ENCODE results near the gene EGLN3.

The EGLN3 gene

DNA sequence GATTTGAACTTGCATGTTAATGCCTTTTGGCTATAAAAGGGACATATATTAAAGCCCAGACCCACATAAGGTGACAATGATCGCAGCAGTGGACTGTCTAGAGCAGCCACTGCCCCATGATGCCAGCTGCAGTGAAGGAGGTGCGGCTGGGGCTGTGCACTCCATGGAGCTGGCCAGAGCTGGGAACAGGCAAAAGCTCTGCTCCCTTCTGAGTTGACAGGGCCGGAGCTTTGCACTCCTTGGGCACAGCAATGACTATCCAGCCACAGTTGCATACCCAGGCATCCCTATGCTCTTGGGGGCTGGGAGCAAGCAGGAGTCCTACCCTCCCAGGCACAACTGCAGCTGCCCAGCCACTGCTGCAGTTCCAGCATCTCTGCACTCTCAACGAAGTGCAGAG is 50.2 kb downstream of the EGLN3 start:
- no peak overlapping the region for H3K4me3 ChIP-seq (ENCODE audit: low read depth, low read length)
- TF ChIP-seq, protein P1, sequence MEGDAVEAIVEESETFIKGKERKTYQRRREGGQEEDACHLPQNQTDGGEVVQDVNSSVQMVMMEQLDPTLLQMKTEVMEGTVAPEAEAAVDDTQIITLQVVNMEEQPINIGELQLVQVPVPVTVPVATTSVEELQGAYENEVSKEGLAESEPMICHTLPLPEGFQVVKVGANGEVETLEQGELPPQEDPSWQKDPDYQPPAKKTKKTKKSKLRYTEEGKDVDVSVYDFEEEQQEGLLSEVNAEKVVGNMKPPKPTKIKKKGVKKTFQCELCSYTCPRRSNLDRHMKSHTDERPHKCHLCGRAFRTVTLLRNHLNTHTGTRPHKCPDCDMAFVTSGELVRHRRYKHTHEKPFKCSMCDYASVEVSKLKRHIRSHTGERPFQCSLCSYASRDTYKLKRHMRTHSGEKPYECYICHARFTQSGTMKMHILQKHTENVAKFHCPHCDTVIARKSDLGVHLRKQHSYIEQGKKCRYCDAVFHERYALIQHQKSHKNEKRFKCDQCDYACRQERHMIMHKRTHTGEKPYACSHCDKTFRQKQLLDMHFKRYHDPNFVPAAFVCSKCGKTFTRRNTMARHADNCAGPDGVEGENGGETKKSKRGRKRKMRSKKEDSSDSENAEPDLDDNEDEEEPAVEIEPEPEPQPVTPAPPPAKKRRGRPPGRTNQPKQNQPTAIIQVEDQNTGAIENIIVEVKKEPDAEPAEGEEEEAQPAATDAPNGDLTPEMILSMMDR (IDR thresholded peaks at IDR 0.05; ENCODE audit: control insufficient read depth, extremely low read depth, insufficient read depth) = no peak
- DNase-seq (ENCODE audit: low read depth) = no peak

DNA sequence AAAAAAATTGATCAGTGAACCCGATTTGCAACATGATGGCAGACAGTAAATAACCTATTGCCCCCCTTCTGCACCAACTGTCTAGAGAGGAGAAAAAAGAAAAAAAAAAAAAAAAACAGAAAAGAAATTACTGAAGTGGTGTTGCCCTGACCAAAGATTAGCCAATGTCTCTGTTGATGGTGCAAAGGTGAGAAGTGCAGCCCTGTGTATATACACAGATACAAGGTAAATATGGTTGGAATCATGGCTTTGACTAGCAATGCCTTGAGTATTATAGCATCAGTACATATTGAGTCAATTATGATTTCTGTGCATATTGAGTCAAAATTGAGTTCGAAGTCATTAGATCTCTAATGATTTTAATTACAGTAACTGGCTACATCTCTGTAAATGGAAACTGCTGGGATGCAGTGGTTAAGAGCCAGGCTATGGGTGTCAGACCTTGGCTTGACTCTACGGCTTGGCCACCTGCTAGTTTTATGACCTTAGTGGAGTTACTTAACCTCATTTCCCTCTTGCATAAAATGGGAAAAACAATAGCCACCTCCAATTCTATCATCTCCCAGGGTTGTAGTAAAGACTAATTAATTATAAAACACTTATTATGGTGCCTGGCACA is 51.0 kb downstream of the EGLN3 start:
- DNase-seq (ENCODE audit: low read depth) = no peak

DNA sequence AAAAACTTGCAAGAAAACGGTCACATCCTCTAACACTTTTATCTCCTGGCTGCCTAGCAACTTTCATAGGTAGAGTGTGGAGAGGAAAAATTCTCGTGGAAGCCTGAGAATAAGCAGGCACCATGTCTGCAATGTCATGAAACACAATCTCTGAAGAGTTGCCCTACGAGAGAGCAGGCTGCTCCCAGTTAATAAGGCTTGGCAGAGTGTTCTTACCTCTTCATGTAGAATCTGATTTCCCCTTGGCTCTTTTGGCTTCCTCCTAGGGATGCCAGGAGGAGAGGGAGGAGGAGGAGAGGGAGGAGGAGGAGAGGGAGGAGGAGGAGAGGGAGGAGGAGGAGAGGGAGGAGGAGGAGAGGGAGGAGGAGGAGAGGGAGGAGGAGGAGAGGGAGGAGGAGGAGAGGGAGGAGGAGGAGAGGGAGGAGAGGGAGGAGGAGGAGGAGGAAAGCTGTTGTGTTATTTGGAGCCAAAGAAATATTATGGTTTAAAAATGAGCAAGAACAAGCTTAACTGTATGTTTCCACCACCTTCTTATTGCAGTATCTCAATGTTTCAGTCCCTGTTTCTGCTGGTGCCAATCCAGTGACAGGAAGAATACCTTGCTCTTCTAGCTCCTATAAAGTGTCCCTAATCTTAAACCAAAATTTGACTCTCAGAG is 52.9 kb downstream of the EGLN3 start:
- TF ChIP-seq, protein P1 (IDR thresholded peaks at IDR 0.05; ENCODE audit: control insufficient read depth, extremely low read depth, insufficient read depth) = no peak
- H3K4me3 ChIP-seq (ENCODE audit: low read depth, low read length) = no peak overlapping the region
- peak; percentile 30 for DNase-seq (ENCODE audit: low read depth)

More for the DNA sequence above, 51.0 kb downstream of the EGLN3 start:
- TF ChIP-seq, protein P1 (IDR thresholded peaks at IDR 0.05; ENCODE audit: control insufficient read depth, extremely low read depth, insufficient read depth) = no peak
- no peak overlapping the region for H3K4me3 ChIP-seq (ENCODE audit: low read depth, low read length)

DNA sequence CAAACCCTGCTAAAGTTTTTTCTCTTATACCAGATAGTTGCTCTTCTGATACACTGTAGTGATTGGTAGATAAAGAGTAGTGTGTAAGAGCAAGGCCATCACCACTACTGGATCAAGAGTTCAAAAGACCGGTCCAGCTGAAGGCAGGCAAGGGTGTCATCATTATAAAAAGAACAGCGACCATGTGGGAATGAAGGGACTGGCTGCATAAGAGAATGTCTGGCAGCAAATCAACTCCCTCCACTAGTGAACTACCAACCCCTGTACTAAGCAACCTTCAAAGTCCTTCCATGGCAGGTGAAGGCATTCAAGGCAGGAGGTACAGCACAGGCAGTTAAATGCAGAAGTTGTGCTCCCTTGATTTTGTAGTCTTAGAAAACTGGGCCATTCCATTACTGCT is 53.5 kb downstream of the EGLN3 start:
- H3K4me3 ChIP-seq (ENCODE audit: low read depth, low read length) = no peak overlapping the region
- TF ChIP-seq, protein P1 (IDR thresholded peaks at IDR 0.05; ENCODE audit: control insufficient read depth, extremely low read depth, insufficient read depth) = no peak
- no peak for DNase-seq (ENCODE audit: low read depth)

DNA sequence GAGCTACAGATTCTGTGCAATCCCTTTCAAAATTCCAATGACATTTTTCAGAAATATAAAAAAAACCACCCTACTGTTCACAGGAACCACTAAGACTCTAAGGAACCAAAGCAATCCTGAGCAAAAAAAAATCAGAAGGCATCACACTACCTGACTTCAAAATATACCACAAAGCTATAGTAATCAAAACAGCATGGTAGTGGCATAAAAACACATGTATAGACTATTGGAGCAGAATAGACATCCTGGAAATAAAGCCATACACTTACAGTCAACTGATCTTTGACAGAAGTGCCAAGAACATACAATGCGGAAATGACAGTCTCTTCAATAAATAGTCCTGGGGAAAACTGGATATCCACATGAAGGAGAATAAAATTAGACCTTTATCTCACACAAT is 56.5 kb downstream of the EGLN3 start:
- no peak overlapping the region for H3K4me3 ChIP-seq (ENCODE audit: low read depth, low read length)
- no peak for DNase-seq (ENCODE audit: low read depth)
- TF ChIP-seq, protein P1 (IDR thresholded peaks at IDR 0.05; ENCODE audit: control insufficient read depth, extremely low read depth, insufficient read depth) = no peak

DNA sequence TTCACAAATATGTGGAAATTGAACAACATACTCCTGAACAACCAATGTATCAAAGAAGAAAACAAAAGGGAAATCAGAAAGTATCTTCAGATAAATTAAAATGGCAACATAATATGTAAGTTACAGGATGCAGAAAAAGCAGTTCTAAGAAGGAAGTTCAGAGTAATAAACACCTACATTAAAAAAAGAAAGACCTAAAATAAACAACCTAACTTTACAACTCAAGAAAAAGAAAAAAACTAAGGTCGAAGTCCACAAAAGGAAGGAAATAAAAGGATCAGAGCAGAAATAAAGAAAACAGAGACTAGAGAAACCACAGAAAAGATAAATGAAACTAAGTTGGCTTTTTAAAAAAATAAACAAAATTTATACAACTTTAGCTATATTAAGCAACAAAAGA is 59.2 kb downstream of the EGLN3 start:
- TF ChIP-seq, protein P1 (IDR thresholded peaks at IDR 0.05; ENCODE audit: control insufficient read depth, extremely low read depth, insufficient read depth) = no peak
- no peak for DNase-seq (ENCODE audit: low read depth)
- H3K4me3 ChIP-seq (ENCODE audit: low read depth, low read length) = no peak overlapping the region

DNA sequence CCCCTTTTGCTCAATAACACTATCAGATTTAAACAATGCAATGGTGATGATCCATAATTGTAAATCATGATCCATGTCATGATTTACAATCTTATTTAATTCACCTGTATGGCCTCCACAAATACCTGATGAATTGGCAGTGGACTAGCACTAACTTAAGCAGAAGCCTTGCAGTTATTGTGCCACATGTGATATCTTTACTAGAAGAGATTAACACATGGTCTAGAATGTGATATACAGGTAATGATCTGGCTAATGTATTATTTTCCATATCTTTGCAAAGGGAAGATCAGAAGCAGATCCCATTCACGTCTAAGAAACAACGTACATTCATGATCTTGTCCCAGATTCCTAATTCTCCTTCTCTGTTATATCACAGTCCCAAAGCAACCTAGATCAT is 66.0 kb downstream of the EGLN3 start:
- TF ChIP-seq, protein P1 (IDR thresholded peaks at IDR 0.05; ENCODE audit: control insufficient read depth, extremely low read depth, insufficient read depth) = no peak
- no peak for DNase-seq (ENCODE audit: low read depth)
- no peak overlapping the region for H3K4me3 ChIP-seq (ENCODE audit: low read depth, low read length)
